GM21528 (cell line): ENCODE data around the gene ITGB8.

Source experiments
- ATAC-seq: cut with Tn5 transposase; IDR thresholded peaks from one replicate; pipeline ENCODE4 v1.9.1; 2021; ENCODE audit warnings: mild to moderate bottlenecking, moderate library complexity; ENCODE audit not compliant: unreplicated experiment, low FRiP score

The ITGB8 gene

GRCh38 chr7:20331910-20332813 is 1.5 kb downstream of the ITGB8 start:
- ATAC-seq, result no peak

GRCh38 chr7:20338285-20338684 is 7.6 kb downstream of the ITGB8 start:
- ATAC-seq, result no peak

- ATAC-seq, result no peak
These were observed 10.1 kb downstream of the ITGB8 start for GRCh38 chr7:20340839-20341238.

- no peak for ATAC-seq
These were observed 12.5 kb downstream of the ITGB8 start for GRCh38 chr7:20343205-20343604.

GRCh38 chr7:20343941-20344340 is 13.2 kb downstream of the ITGB8 start:
- no peak for ATAC-seq

- no peak for ATAC-seq
These were observed 13.7 kb downstream of the ITGB8 start for GRCh38 chr7:20344396-20344795.

GRCh38 chr7:20346577-20346976 is 15.9 kb downstream of the ITGB8 start:
- no peak for ATAC-seq

GRCh38 chr7:20347680-20348079 is 17.0 kb downstream of the ITGB8 start:
- no peak for ATAC-seq

GRCh38 chr7:20348125-20348807 is 17.6 kb downstream of the ITGB8 start:
- no peak for ATAC-seq

- ATAC-seq, result no peak
These were observed 19.8 kb downstream of the ITGB8 start for GRCh38 chr7:20350518-20350951.

GRCh38 chr7:20350996-20351692 is 20.4 kb downstream of the ITGB8 start:
- ATAC-seq, result no peak

- no peak for ATAC-seq
These were observed 21.2 kb downstream of the ITGB8 start for GRCh38 chr7:20351901-20352300.

GRCh38 chr7:20352573-20353306 is 22.0 kb downstream of the ITGB8 start:
- ATAC-seq, result no peak

- no peak for ATAC-seq
These were observed 24.2 kb downstream of the ITGB8 start for GRCh38 chr7:20354610-20355528.

- no peak for ATAC-seq
These were observed 27.4 kb downstream of the ITGB8 start for GRCh38 chr7:20358106-20358505.

GRCh38 chr7:20358762-20359282 is 28.1 kb downstream of the ITGB8 start:
- ATAC-seq, result no peak

- no peak for ATAC-seq
These were observed 28.8 kb downstream of the ITGB8 start for GRCh38 chr7:20359341-20359963.

GRCh38 chr7:20362574-20363253 is 32.0 kb downstream of the ITGB8 start:
- ATAC-seq, result no peak
